T-cell (primary cell): ENCODE measurements around the gene MDFIC. TPM values are rescaled to one million over a fixed set of nuclear protein-coding genes. Genes with fewer than 3 reads are reported as not detected.

Experiments used
- ATAC-seq, 4 experiments: fragments of 200-7000 bp in 3 of 4; fragments of 150-1000 bp in 1 of 4; cut with Tn5 transposase; replicated peaks in 1 of 4; 1 replicate in 3 of 4; 2 replicates in 1 of 4; pipeline ENCODE4 v1.10.0; 2021; ENCODE audit warnings: moderate library complexity in 3 of 4, mild to moderate bottlenecking in 2 of 4, moderate number of reproducible peaks in 1 of 4
- CTCF ChIA-PET, 2 donors: fragments of 300-600 bp; sonication (Branson Sonifier 250); formaldehyde crosslinking; loops; one replicate each; lab custom pipeline; 2022; ENCODE audit warnings: antibody characterized with exemption in 2 of 2; lab: Charles Lee
- POLR2A ChIA-PET, 2 donors: fragments of 300-600 bp; sonication (Branson Sonifier 250); formaldehyde crosslinking; loops; one replicate each; lab custom pipeline; 2022; ENCODE audit warnings: antibody characterized with exemption in 2 of 2; lab: Charles Lee
- DNase-seq, 35 experiments: peaks; one replicate each; pipeline versions ENCODE4 v3.0.0 to v3.0.0-alpha.2; 2013 to 2023
- H3K27ac ChIP-seq: one replicate; pipeline ENCODE4 v1.5.1; 2013; ENCODE audit warnings: low read length
- H3K27me3 ChIP-seq, 2 experiments: replicated peaks in 1 of 2; 1 replicate in 1 of 2; 2 replicates in 1 of 2; pipeline versions ENCODE4 v1.6.1 to v1.7.0; 2013; ENCODE audit warnings: low read length in 1 of 2, mixed read lengths in 1 of 2; ENCODE audit not compliant: control insufficient read depth in 2 of 2, insufficient read depth in 2 of 2; ENCODE audit errors: extremely low read depth in 1 of 2
- H3K36me3 ChIP-seq, 2 donors: 1 replicate in 1 of 2; 2 replicates in 1 of 2; pipeline versions ENCODE4 v1.6.1 to v1.7.0; 2013; ENCODE audit warnings: low read length in 1 of 2; ENCODE audit not compliant: control insufficient read depth in 2 of 2, insufficient read depth in 1 of 2; ENCODE audit errors: extremely low read depth in 1 of 2
- H3K4me1 ChIP-seq, 2 experiments: 1 replicate in 1 of 2; 2 replicates in 1 of 2; pipeline versions ENCODE4 v1.6.1 to v1.7.0; 2013; ENCODE audit warnings: low read length in 2 of 2, mixed read lengths in 1 of 2; ENCODE audit not compliant: insufficient read depth in 2 of 2, control insufficient read depth in 1 of 2; ENCODE audit errors: extremely low read depth in 1 of 2
- H3K4me3 ChIP-seq, 2 donors: 1 replicate in 1 of 2; 2 replicates in 1 of 2; pipeline versions ENCODE4 v1.5.1 to v1.7.0; 2013; ENCODE audit warnings: mild to moderate bottlenecking in 2 of 2, low read length in 1 of 2, moderate library complexity in 1 of 2; ENCODE audit not compliant: control insufficient read depth in 1 of 2; ENCODE audit errors: extremely low read depth in 1 of 2
- H3K9me3 ChIP-seq: 2 replicates; pipeline ENCODE4 v1.7.0; 2013
- H3K27ac Mint-ChIP-seq, 2 donors: one replicate each; pipeline ENCODE4 v1.8.0; 2020 to 2021; ENCODE audit warnings: mild to moderate bottlenecking in 2 of 2, mixed read lengths in 2 of 2
- H3K27me3 Mint-ChIP-seq, 2 donors: one replicate each; pipeline ENCODE4 v1.8.0; 2021 to 2022; ENCODE audit warnings: mixed read lengths in 2 of 2
- H3K36me3 Mint-ChIP-seq: one replicate; pipeline ENCODE4 v1.8.0; 2021; ENCODE audit warnings: mixed read lengths
- H3K4me1 Mint-ChIP-seq, 3 donors: one replicate each; pipeline ENCODE4 v1.8.0; 2020 to 2022; ENCODE audit warnings: mixed read lengths in 3 of 3, mild to moderate bottlenecking in 1 of 3
- H3K4me3 Mint-ChIP-seq, 3 donors: one replicate each; pipeline ENCODE4 v1.8.0; 2020 to 2022; ENCODE audit warnings: mild to moderate bottlenecking in 3 of 3, mixed read lengths in 3 of 3, moderate library complexity in 3 of 3
- H3K9me3 Mint-ChIP-seq, 3 donors: one replicate each; pipeline ENCODE4 v1.8.0; 2020 to 2022; ENCODE audit warnings: mixed read lengths in 3 of 3
- WGBS: methylation state at CpG from one replicate; pipeline ENCODE4 v1.1.5; 2013; ENCODE audit warnings: missing lambda C conversion rate; ENCODE audit not compliant: insufficient coverage; 5-methylcytosine and 5-hydroxymethylcytosine counted together
- total RNA-seq, 35 experiments: library from RNA in 6 of 35; stranded (reverse) in 6 of 35; fragments of 120-200 nt in 1 of 35; gene quantifications; one replicate each; pipeline versions ENCODE4 v1.2.1 to v1.2.4 and lab custom pipeline; 2013 to 2026

The MDFIC gene
- total RNA-seq, 5 donors from 2014 or later (not counting 1 experiment from before 2014, with no cell fraction given) = 56.3 to 84.6 (median 65.0) TPM

DNA sequence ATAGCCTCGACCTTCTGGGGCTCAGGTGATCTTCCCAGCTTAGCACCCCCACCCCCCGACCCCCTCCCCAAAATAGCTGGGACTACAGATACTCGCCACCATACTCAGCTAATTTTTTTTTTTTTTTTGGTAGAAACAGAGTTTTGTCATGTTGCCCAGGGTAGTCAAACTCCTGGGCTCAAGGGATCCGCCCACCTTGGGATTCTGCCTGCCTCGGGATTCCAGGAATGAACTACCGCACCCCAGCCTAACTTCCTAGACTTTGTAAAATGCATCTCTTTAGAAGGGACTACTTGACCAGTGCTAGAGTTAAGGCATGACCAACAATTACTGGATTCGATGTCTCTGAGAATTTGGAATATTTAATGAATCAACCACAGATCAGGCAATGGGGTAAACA lies 85.9 kb downstream of the MDFIC start:
- Mint-ChIP-seq H3K36me3 (peaks cover 44% of the 10 kb centered on the region), H3K27me3 (no peaks in the 10 kb centered on the region), H3K4me3 (peak overlapping the region in 2 of 3 donors; percentile 13 to 75), H3K27ac (peak overlapping the region; percentile 90 to 91), H3K9me3 (no peaks in the 10 kb centered on the region), H3K4me1 (peaks cover 84 to 93% (median 87%) of the 10 kb centered on the region in 3 donors)
- Histone ChIP-seq H3K9me3 (no peaks in the 10 kb centered on the region), H3K4me3 (no peak overlapping the region), H3K27ac (peak overlapping the region; percentile 60), H3K4me1 (peaks cover 31 to 47% of the 10 kb centered on the region in 2 experiments), H3K36me3 (peaks cover 0 to 9% of the 10 kb centered on the region in 2 donors), H3K27me3 (no peaks in the 10 kb centered on the region)
- ChIA-PET CTCF (interaction anchor here in 1 of 2 donors (2.0 kb wide), 1 partner anchor 20 kb away, joined by 4 read pairs; no protein-coding TSS in a partner anchor), POLR2A (interaction anchor here (0.6 to 0.9 kb wide), 2 partner anchors 84 to 203 kb away, joined by 3 read pairs; no protein-coding TSS in a partner anchor)
- no peak for ATAC-seq
- WGBS = no CpG with 5 or more reads among the region's 7 CpGs
- no peak for DNase-seq

DNA sequence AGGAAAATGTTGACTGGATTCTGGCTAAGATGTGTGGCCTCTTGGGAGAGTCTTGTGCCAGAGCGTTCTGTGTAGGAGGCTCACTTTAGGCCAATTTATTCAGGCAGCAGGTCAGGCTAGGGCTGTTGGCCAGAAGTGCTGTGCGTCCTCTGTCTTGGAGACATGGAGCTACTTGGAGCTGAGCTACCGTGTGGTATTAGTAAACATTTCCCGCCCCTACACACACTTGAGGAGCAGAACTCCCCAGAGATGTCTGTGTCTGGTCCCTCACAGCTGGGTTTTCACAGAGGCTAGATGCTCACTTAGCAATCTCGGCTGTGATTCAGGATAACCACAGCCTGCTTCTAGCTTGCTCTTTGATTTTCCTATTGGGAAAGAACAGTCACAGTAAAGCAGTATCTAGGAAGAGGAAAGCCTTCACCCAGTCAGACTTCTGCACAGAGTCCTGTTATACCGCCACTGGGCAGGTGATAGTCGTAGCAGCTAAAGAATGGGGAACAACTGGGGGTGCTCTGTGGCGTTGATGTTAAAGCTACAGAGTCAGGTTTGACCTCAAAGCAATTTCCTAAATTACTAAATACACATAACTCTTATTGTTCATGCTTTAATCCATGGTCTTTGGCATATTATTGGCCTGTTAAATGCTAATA lies 86.7 kb downstream of the MDFIC start:
- H3K9me3 Mint-ChIP-seq = peaks cover 0 to 3% (median 0%) of the 10 kb centered on the region in 3 donors
- peak overlapping the region; percentile 2 to 11 for H3K4me3 ChIP-seq
- H3K27ac Mint-ChIP-seq = peak overlapping the region; percentile 90 to 91
- H3K27me3 ChIP-seq = no peaks in the 10 kb centered on the region
- peak overlapping the region; percentile 60 for H3K27ac ChIP-seq
- ChIA-PET CTCF (interaction anchor here (0.8 to 2.0 kb wide), 4 partner anchors 10 to 144 kb away, joined by 3 to 4 read pairs (median 4); no protein-coding TSS in a partner anchor), POLR2A (interaction anchor here in 1 of 2 donors (0.6 kb wide), 1 partner anchor 11 kb away, joined by 4 read pairs; no protein-coding TSS in a partner anchor)
- peaks cover 0 to 4% of the 10 kb centered on the region in 2 donors for H3K36me3 ChIP-seq
- H3K4me1 Mint-ChIP-seq = peaks cover 78 to 89% (median 85%) of the 10 kb centered on the region in 3 donors
- H3K36me3 Mint-ChIP-seq = peaks cover 42% of the 10 kb centered on the region
- 14% methylated on average over 1 of the region's 8 CpGs for WGBS
- DNase-seq (peak in 1 of 35 experiments; percentile 23), ATAC-seq (peak; percentile 40 to 51 (median 44))
- H3K9me3 ChIP-seq = no peaks in the 10 kb centered on the region
- no peaks in the 10 kb centered on the region for H3K27me3 Mint-ChIP-seq
- peak overlapping the region; percentile 64 to 75 (median 71) for H3K4me3 Mint-ChIP-seq
- H3K4me1 ChIP-seq = peaks cover 31 to 47% of the 10 kb centered on the region in 2 experiments

DNA sequence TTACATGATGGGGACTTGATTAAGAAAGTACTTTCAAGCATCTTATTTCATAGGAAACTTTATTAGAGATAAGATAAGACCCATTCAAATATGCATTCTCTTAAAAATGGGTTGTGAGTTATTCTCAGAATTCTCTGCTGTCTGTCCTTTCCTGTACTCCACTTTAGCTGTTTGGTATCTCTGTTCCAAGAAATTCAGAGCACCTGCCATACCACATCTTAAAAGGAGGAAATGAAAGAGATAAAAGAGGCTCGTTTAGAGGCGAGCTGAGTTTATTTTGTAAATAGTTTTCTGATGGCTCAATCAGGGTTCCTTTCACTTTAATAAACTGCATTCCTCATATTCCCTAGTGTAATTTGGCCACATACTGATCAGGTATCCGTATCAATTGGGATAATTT lies 87.2 kb downstream of the MDFIC start:
- no CpG with 5 or more reads among the region's 3 CpGs for WGBS
- H3K4me1 ChIP-seq = peaks cover 30 to 47% of the 10 kb centered on the region in 2 experiments
- peaks cover 0 to 5% of the 10 kb centered on the region in 2 donors for H3K36me3 ChIP-seq
- DNase-seq (peak in 1 of 35 experiments; percentile 31), ATAC-seq (peak; percentile 61 to 82 (median 78))
- peaks cover 80 to 90% (median 87%) of the 10 kb centered on the region in 3 donors for H3K4me1 Mint-ChIP-seq
- H3K27me3 Mint-ChIP-seq = no peaks in the 10 kb centered on the region
- H3K27ac Mint-ChIP-seq = peak overlapping the region; percentile 90 to 91
- ChIA-PET POLR2A (no interaction called here), CTCF (interaction anchor here (0.8 to 2.0 kb wide), 4 partner anchors 11 to 145 kb away, joined by 3 to 4 read pairs (median 4); no protein-coding TSS in a partner anchor)
- peaks cover 0 to 3% (median 0%) of the 10 kb centered on the region in 3 donors for H3K9me3 Mint-ChIP-seq
- H3K9me3 ChIP-seq = no peaks in the 10 kb centered on the region
- H3K4me3 Mint-ChIP-seq = peak overlapping the region; percentile 64 to 75 (median 71)
- peaks cover 45% of the 10 kb centered on the region for H3K36me3 Mint-ChIP-seq
- no peaks in the 10 kb centered on the region for H3K27me3 ChIP-seq
- H3K27ac ChIP-seq = peak overlapping the region; percentile 60
- H3K4me3 ChIP-seq = peak overlapping the region; percentile 2 to 3

DNA sequence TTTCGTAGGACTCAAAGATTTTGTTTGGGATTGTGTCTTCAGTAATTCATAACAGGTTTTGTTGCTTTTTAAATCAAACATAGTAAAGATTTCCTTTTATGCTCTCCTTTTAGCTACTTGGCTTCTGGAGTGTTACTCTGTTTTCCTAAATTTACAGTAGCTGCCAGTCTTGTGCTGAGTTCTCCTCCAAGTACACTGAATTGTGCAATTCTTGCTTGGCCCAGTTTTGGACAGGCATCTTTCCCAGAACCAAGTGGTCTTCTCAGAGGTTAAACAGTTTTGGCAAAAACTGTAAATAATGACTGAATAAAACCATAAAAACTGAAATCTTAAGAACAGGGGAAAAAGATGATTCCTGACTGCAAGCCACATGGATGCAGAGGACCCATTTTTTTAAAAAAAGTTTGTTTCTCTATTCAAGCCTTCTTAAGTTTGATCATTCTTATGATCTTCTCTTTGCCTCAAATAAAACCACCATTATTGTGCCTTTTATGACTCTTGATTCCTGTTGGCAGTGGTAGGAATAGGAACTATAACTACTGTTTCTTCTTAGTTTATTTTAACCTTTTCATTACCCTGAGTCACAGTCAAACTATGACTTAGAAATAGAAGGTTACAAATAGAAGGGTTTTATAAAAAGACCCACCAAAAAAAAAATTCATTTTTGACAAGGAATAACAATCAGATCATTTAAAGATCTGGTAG lies 88.0 kb downstream of the MDFIC start:
- no CpG with 5 or more reads among the region's 1 CpG for WGBS
- Mint-ChIP-seq H3K4me1 (peaks cover 80 to 87% (median 87%) of the 10 kb centered on the region in 3 donors), H3K36me3 (peaks cover 41% of the 10 kb centered on the region), H3K27ac (peak overlapping the region; percentile 90 to 91), H3K9me3 (peaks cover 0 to 3% (median 0%) of the 10 kb centered on the region in 3 donors), H3K4me3 (peak overlapping the region; percentile 64 to 75 (median 71)), H3K27me3 (no peaks in the 10 kb centered on the region)
- Histone ChIP-seq H3K9me3 (no peaks in the 10 kb centered on the region), H3K27ac (peak overlapping the region; percentile 60), H3K27me3 (no peaks in the 10 kb centered on the region), H3K4me1 (peaks cover 28 to 49% of the 10 kb centered on the region in 2 experiments), H3K36me3 (peaks cover 0 to 5% of the 10 kb centered on the region in 2 donors), H3K4me3 (no peak overlapping the region)
- ChIA-PET CTCF (interaction anchor here in 1 of 2 donors (1.5 to 2.0 kb wide), 2 partner anchors 12 to 22 kb away, joined by 4 read pairs; no protein-coding TSS in a partner anchor), POLR2A (interaction anchor here in 1 of 2 donors (0.6 kb wide), 1 partner anchor 9 kb away, joined by 3 read pairs; no protein-coding TSS in a partner anchor)
- DNase-seq = peak in 1 of 35 experiments; percentile 10
- peak in 1 of 4 experiments; percentile 14 for ATAC-seq

DNA sequence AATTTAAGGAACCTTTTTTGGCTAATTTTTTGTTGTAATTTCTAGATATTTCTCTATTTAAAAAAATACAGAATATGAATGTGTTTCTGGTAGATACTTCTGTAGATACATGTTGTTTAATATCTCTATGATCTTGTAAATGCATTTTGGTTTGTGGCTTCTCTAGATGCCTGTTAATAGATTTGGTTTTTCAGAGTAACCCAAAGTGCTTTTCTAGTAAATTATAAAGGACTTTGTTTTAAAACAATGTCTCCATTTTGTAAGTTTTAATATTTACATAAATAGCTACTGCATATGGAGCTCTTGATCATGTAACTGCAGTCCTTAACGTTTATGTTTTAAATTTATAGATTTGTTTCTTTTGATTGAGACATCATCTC lies 88.5 kb downstream of the MDFIC start:
- H3K4me1 ChIP-seq = peaks cover 28 to 48% of the 10 kb centered on the region in 2 experiments
- peaks cover 77 to 86% (median 86%) of the 10 kb centered on the region in 3 donors for H3K4me1 Mint-ChIP-seq
- ChIA-PET CTCF (no interaction called here), POLR2A (interaction anchor here in 1 of 2 donors (0.6 kb wide), 2 partner anchors 10 to 1455 kb away, joined by 3 read pairs; no protein-coding TSS in a partner anchor)
- no peak for DNase-seq
- no peak for ATAC-seq
- H3K27ac ChIP-seq = peak overlapping the region; percentile 60
- peak overlapping the region in 1 of 3 donors; percentile 75 for H3K4me3 Mint-ChIP-seq
- no peaks in the 10 kb centered on the region for H3K9me3 ChIP-seq
- H3K27me3 ChIP-seq = no peaks in the 10 kb centered on the region
- no peaks in the 10 kb centered on the region for H3K27me3 Mint-ChIP-seq
- H3K36me3 ChIP-seq = peaks cover 0 to 7% of the 10 kb centered on the region in 2 donors
- H3K9me3 Mint-ChIP-seq = peaks cover 0 to 3% (median 0%) of the 10 kb centered on the region in 3 donors
- peaks cover 41% of the 10 kb centered on the region for H3K36me3 Mint-ChIP-seq
- no peak overlapping the region for H3K4me3 ChIP-seq
- no CpG with 5 or more reads among the region's 1 CpG for WGBS
- peak overlapping the region; percentile 46 to 90 for H3K27ac Mint-ChIP-seq
